Activated naive CD4-positive, alpha-beta T cell treated with anti-CD3 and anti-CD28 coated beads, Interleukin-2, amount 50 U/mL, for 24 hours (primary cell): Measurements from ENCODE around the gene CLEC16A.

Source experiments
- H3K27ac Mint-ChIP-seq: one replicate; pipeline ENCODE4 v1.8.0; 2021; ENCODE audit warnings: mild to moderate bottlenecking, mixed read lengths
- H3K27me3 Mint-ChIP-seq: one replicate; pipeline ENCODE4 v1.8.0; 2021; ENCODE audit warnings: mixed read lengths
- H3K36me3 Mint-ChIP-seq: one replicate; pipeline ENCODE4 v1.8.0; 2021; ENCODE audit warnings: mixed read lengths
- H3K4me1 Mint-ChIP-seq: one replicate; pipeline ENCODE4 v1.8.0; 2021; ENCODE audit warnings: mixed read lengths
- H3K4me3 Mint-ChIP-seq: one replicate; pipeline ENCODE4 v1.8.0; 2021; ENCODE audit warnings: mild to moderate bottlenecking, mixed read lengths
- H3K9me3 Mint-ChIP-seq: one replicate; pipeline ENCODE4 v1.8.0; 2021; ENCODE audit warnings: mixed read lengths

CLEC16A gene

DNA sequence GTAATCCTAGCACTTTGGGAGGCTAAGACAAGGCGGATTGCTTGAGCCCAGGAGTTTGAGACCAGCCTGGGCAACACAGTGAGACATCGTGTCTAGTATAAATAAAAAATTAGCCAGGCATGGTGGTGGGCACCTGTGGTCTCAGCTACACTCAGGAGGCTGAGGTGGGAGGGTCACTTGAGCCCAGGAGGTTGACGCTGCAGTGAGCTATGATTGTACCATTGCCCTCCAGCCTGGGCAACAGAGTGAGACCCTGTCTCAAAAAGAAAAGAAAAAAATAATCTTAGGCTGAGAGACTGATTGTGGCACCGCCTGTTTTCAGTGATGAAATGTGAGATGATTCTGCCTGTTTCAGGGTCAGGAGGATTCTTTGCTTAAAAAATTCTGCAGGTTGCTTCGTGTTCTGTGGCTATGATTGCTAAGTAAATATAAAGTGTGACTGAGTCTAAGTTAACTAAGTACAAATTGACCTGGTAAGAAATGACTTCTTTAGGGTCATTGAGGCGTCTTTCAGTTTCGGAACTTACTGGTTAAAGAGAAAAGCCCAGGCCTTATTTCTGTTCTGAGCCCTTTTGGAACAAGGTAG lies 183.3 kb downstream of the CLEC16A start:
- Mint-ChIP-seq H3K27me3 (no peaks in the 10 kb centered on the region), H3K36me3 (peaks cover 9% of the 10 kb centered on the region), H3K27ac (no peak overlapping the region), H3K4me1 (peaks cover 31% of the 10 kb centered on the region), H3K4me3 (no peak overlapping the region), H3K9me3 (no peaks in the 10 kb centered on the region)

DNA sequence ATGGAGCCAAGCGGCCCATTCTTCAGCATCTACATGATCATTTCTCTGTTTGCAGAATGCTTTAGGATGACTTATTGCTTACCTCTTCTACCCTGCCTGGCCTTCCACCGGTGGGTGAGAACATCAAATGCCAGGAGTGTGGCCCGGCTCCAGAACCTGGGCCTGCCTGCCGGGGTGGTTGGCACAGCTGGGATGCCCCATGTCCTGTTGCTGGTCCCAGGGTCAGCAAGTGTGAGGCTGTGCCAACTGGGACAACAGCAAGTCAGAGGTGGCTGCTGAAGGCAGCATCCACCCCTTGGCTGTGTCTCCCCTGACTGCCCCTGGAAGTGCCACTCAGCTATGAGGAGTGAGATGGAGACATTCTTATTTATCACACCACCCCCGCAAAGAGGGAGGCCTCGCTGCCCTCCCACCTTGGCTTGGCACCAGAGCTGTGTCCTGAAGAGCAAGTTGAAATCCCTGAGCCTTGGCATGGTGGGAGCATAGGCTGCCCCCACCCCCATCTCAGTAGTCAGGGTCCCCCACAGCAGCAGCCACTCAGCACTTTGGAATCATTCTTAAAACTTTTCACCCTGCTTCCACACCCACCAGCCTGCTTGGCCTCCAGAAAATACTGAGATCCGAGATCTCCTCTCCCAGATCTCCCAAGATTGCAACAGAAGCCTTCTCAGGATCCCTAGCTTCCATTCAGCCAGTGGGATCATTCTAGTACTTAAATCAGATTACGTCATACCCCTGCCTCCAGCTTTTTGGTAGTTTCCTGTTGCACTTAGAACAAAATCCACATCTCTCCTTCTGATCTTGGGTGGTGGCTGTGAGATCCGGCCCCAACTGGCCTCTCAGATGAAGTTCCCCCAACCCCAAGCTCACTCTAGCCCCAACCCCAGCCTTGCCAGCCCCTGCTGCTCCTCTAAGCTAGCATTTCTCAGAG lies 184.1 kb downstream of the CLEC16A start:
- Mint-ChIP-seq H3K27me3 (no peaks in the 10 kb centered on the region), H3K9me3 (no peaks in the 10 kb centered on the region), H3K27ac (peak overlapping the region; percentile 52), H3K4me1 (peaks cover 31% of the 10 kb centered on the region), H3K36me3 (peaks cover 9% of the 10 kb centered on the region), H3K4me3 (no peak overlapping the region)

DNA sequence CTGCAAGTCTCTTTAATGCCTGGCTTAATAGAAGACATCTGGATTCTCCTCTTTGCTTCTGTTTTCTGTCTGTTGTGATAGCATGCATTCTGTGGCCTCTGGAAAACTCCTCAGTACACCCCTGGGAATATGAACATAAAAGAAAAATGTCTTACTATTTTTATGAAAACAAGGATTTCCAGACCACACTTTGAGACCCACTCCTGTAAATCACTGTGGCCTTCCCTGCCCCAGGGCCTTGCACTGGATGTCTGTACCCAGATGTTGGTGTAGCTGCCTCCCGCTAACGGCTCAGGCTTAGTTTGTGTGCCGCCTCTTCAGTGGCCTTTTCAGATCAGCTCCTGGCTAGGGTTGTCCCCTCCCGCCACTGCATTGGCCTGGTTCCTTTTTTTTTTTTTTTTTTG lies 185.0 kb downstream of the CLEC16A start:
- Mint-ChIP-seq H3K27ac (no peak overlapping the region), H3K4me1 (peaks cover 31% of the 10 kb centered on the region)

DNA sequence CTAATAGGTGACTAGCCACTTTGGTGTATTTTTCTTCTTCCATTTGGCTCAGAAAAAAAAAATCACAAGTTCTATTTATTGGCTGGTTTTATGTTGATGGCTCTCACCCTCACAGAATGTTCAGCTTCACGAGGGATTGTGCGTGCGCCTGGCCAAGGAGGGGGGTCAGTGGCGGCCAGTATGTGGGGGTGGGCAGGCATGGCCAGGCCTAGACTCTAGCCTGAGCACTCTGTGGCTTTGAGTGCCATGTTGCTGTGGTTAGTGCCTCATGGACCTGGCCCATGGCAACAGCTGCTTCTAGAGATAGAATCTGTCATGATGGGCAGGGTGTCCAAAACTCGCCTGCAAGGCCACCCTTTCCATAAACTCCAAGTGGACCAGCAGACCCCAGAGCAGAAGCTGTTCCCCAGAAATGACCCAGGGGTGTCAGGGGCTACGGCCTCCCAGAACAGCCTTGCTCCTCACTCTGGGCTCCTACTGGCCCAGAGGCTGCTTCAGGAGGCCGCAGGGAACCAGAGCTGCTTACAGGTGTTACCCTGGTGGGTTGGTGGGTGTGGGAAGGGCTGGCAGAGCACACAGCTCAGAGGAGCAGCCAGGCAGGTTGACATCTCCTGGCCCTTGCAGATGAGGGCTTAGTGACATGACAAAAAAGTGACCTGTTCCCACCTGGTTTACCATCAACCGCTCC lies 186.8 kb downstream of the CLEC16A start:
- Mint-ChIP-seq H3K4me1 (peaks cover 37% of the 10 kb centered on the region), H3K9me3 (no peaks in the 10 kb centered on the region), H3K36me3 (peaks cover 12% of the 10 kb centered on the region), H3K27ac (no peak overlapping the region), H3K4me3 (no peak overlapping the region), H3K27me3 (no peaks in the 10 kb centered on the region)

More for the DNA sequence above, 185.0 kb downstream of the CLEC16A start:
- H3K36me3 Mint-ChIP-seq, result peaks cover 9% of the 10 kb centered on the region
- H3K27me3 Mint-ChIP-seq, result no peaks in the 10 kb centered on the region
- no peaks in the 10 kb centered on the region for H3K9me3 Mint-ChIP-seq
- H3K4me3 Mint-ChIP-seq, result no peak overlapping the region

DNA sequence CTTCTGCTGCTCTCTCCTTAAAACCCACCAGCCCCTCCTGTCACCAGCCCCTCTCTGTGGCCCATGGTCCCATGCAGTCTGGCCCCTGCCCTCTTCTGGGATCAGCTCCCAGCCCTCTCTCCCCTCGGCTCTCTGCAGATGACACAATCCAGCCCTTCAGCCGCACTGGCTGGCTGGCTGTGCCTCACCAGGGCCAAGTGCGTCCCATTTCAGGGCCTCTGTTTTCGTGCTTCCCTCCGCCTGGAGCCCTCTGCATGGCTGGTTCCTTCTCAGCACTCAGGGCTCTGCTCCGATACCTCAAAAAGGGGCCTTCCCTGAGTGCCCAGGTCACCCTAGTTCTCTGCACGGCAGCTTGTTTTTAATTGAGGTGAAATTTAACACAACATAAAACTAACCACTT lies 187.3 kb downstream of the CLEC16A start:
- Mint-ChIP-seq H3K4me3 (no peak overlapping the region), H3K9me3 (no peaks in the 10 kb centered on the region), H3K27ac (no peak overlapping the region), H3K36me3 (peaks cover 9% of the 10 kb centered on the region), H3K4me1 (peaks cover 35% of the 10 kb centered on the region), H3K27me3 (no peaks in the 10 kb centered on the region)

DNA sequence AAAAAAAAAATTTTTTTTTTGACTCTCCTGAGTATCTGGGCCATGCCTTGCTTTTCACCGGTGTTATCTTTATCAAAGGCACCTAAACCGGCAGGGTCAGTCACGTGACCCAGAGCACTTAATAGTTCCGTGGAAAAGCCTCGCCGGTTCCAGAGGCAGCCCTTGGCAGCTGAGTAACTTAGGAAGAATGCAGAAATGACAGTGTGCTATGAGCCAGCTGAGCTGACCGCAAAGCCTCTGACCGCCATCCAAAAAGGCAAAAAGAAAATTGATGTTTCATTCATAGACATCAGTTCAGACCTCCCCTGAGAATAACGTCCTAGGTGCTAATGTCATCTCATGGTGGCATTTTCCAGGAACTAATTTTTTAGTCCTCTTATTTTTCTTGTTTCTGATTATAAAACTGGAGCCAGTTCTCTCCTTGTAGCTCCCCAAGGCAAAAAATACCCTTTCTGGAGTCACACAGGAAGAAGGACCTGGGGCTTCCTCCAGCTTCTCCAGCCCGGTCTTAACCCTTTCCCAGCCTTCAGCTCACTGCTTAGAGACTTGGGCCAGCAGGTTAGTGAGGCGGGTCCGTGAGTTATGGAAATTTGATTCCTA lies 189.1 kb downstream of the CLEC16A start:
- H3K27me3 Mint-ChIP-seq, result no peaks in the 10 kb centered on the region
- no peaks in the 10 kb centered on the region for H3K9me3 Mint-ChIP-seq
- no peak overlapping the region for H3K4me3 Mint-ChIP-seq
- H3K36me3 Mint-ChIP-seq, result peaks cover 9% of the 10 kb centered on the region
- H3K4me1 Mint-ChIP-seq, result peaks cover 37% of the 10 kb centered on the region
- peak overlapping the region; percentile 8 for H3K27ac Mint-ChIP-seq

DNA sequence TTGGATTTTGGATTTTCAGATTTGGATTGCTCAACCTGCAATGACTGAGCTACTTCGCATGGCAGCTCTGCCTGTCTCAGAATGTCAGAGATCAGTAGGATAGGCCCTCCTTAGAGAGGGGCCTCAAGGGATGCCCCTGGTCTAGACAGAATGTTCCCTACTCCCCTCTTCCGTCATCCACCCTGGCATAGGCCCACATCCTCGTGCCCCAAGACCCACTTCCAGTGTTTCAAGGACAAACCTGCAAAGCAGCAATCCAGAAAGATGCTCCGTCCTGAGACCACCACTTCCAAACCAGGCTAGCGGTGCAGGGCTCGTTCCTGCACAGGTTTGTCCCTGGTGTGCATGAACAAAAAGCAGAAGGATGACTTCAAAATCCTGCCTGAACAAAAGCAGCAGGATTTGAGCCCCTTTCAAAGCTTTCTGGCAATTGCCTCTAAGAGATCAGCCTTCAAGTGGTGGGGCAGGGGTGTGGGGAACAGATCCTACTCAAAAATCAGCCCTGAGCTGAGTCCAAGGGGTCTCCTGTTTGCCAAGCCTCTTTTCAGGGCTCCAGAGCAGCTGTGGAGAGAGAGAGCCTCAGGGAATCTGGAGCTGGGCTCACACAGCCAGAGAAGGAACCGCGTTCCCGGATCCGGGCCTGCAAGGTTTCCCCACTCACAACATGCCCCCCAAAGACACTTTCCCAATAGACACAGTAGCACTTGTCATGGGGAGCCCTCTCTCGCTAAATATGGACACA lies 190.5 kb downstream of the CLEC16A start:
- Mint-ChIP-seq H3K27me3 (no peaks in the 10 kb centered on the region), H3K36me3 (peaks cover 9% of the 10 kb centered on the region), H3K4me1 (peaks cover 40% of the 10 kb centered on the region), H3K9me3 (no peaks in the 10 kb centered on the region), H3K27ac (no peak overlapping the region), H3K4me3 (no peak overlapping the region)

DNA sequence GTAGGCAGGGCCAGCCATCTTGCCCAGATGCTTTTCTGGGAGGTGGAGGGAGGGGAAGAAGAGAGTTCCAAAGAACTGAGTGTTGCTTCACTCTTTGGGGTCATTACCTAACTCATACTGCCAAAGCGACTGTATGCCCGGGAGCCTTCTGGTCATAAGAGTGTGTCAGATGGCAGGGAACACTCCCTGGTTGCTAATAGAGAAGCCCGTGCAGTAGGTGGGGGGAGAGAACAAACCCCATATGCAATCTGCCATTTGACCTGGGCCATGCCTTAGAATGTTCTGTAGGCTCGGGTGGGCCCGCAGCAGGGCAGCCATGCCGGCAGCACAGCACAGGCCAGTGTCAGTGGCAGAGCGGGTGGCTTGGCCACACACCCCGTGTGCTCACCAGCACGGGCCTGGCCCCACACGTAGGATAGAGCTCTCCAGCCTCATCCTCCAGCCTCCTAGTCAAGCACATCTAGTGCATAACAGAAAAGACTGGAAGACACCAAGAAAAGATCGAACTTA lies 191.2 kb downstream of the CLEC16A start:
- Mint-ChIP-seq H3K4me1 (peaks cover 46% of the 10 kb centered on the region), H3K27me3 (no peaks in the 10 kb centered on the region), H3K4me3 (no peak overlapping the region), H3K27ac (no peak overlapping the region), H3K36me3 (peaks cover 9% of the 10 kb centered on the region), H3K9me3 (no peaks in the 10 kb centered on the region)

DNA sequence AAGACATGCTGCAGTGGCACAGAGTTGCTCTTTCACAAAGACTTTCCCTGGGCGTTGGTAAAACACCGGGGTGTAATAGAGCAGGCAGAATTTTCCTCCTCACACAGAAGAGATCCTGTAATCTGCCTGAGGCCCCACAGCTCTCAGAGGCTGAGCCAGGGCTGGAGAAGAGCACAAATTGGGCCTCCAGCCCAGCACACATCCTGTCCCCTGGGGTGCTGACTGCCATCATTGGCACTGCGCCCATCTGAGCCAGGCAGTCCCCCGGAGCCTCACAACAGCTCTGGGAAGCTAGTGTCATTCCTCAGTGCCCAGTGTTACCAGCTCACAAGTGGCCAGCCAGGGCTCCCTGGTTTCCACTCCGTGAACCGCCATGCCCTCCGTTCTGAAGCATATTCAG lies 192.2 kb downstream of the CLEC16A start:
- Mint-ChIP-seq H3K36me3 (peaks cover 6% of the 10 kb centered on the region), H3K27me3 (no peaks in the 10 kb centered on the region), H3K4me3 (no peak overlapping the region), H3K9me3 (no peaks in the 10 kb centered on the region), H3K27ac (no peak overlapping the region), H3K4me1 (peaks cover 52% of the 10 kb centered on the region)

DNA sequence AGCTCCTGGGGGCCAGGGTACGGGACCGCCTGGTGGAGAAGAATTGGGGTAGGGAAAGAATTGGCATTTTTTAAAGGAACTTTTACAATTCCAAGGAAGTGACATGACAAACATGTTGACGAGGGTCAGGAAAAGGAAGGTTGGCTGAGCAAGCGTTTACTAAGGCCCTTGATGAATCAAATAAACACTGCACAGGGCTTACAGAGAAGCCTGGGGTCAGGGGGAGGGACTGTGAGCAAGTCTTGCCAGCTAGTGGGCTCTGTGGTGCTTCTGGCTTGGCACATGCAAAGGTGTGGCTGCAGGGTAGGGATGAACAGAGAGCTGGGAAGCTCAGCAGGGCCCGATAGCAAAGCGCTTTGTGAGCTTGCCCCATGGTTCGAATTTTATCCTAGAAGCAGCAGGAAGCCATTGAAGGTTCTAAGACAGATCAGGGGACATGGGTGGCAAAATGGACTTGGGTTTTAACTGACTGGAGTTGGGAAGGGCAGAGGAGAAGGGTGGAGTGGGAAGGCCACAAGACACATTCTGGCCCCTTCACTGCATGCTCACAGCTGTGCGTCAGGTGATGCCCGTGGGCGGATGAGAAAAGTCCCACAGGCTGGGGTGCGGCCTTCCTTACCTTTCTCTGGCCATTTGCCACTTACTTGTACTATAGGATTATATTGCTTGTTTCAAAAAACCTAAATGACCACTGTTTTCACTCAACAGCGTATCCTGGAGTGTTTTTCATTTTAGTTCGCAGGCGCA lies 193.8 kb downstream of the CLEC16A start:
- Mint-ChIP-seq H3K27me3 (no peaks in the 10 kb centered on the region), H3K9me3 (no peaks in the 10 kb centered on the region), H3K4me1 (peaks cover 43% of the 10 kb centered on the region), H3K27ac (peak overlapping the region; percentile 83), H3K36me3 (peaks cover 6% of the 10 kb centered on the region), H3K4me3 (no peak overlapping the region)

DNA sequence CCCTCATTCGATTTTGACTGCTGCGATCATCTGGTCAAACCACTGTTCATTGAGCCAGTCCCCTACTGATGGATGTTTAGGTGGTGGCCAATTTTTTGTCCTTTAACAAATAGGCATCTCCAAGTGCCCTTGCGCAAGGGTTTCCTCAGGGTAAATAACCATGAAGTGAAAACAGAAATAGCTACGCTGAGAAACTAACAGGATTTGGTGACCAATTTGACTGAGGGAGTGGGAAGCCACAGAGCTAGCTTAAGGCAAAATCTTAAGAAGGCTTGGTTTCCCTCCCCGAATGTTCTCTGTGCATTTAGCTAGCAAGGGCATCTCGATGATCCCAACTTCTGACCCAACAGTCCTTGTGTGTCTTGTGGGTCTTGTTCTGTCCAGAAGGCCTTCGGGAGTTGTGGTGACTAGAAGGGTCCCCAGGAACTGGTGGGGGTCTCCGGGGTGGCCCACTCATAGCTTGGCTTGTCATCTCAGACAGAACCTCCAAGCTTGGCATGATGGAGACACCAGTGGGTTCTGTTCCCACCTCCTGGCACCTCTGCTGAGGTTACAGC lies 194.5 kb downstream of the CLEC16A start:
- no peaks in the 10 kb centered on the region for H3K9me3 Mint-ChIP-seq
- no peak overlapping the region for H3K27ac Mint-ChIP-seq
- peaks cover 6% of the 10 kb centered on the region for H3K36me3 Mint-ChIP-seq
- no peak overlapping the region for H3K4me3 Mint-ChIP-seq
- peaks cover 43% of the 10 kb centered on the region for H3K4me1 Mint-ChIP-seq
- H3K27me3 Mint-ChIP-seq, result no peaks in the 10 kb centered on the region

DNA sequence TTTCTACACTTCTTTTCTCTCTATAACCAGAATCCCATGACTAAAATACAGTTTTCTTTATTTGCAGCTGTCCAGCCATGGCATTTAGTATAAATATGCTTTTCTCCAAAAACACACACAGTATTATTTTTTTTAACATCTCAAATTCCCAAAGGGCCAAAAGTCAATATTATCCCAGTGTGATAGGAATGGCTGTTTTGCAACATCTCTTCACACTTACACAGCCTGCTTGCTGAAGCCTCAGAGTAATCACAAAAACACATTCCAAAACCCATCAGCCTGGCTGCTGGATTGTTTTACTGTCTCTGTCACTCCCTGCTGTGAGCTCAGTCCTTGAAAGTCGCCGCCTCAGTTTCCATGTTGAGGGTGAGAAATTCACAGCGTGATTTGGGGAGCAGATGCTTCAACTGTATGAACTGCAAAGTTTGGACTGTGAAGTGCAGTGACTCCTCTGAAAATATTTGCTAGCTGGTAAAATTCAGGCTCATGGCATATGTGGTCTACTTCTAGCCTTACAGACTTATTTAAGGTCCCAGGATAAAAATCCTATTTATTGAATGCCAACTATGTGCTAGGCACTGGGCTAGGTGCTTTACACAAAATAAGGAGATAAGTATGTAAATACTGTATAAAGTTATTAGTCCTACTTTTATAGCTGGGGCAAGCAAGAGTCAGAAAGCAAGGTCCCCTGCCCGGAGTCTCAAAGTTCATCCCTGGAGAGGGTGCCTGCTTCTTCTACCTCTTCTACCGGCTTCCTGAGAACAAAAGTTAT lies 195.1 kb downstream of the CLEC16A start:
- peak overlapping the region; percentile 76 for H3K27ac Mint-ChIP-seq
- H3K9me3 Mint-ChIP-seq, result no peaks in the 10 kb centered on the region
- peak overlapping the region; percentile 72 for H3K4me3 Mint-ChIP-seq
- H3K4me1 Mint-ChIP-seq, result peaks cover 43% of the 10 kb centered on the region
- peaks cover 6% of the 10 kb centered on the region for H3K36me3 Mint-ChIP-seq
- H3K27me3 Mint-ChIP-seq, result no peaks in the 10 kb centered on the region

DNA sequence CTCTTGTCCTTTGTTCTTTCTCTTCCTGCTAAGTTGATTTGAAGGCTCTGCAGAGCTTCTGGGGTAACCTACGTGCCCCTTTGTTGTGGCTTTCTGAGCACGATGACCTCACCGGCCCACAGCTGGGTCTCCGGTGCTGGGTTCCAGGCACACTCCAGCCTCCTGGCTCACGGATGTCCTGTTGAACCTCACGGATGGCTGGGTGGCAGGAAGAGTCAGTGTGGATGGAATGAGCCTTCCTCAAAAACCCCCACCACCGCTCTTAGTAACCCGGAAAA lies 195.7 kb downstream of the CLEC16A start:
- H3K27me3 Mint-ChIP-seq, result no peaks in the 10 kb centered on the region
- H3K36me3 Mint-ChIP-seq, result peaks cover 6% of the 10 kb centered on the region
- peaks cover 43% of the 10 kb centered on the region for H3K4me1 Mint-ChIP-seq
- peak overlapping the region; percentile 76 for H3K27ac Mint-ChIP-seq
- H3K9me3 Mint-ChIP-seq, result no peaks in the 10 kb centered on the region
- H3K4me3 Mint-ChIP-seq, result peak overlapping the region; percentile 72

DNA sequence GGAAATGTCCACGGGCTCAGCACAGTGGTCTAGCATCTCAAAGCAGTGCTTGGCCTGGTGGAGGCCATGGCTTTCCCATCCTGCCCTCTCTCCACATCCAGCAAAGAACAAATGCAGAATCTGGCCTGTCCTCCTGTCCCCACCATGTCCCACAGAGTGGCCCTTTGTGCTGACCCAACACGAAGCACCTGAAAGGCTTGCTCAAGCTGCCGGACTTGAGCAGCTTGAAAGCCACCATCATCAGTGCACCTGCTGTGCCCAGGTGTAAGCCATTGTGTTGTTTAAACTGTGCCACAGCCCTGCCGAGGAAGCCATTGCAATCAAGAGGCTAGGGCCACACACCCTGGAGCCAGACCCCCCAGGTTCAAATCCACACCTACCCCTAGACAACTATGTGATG lies 196.1 kb downstream of the CLEC16A start:
- H3K27me3 Mint-ChIP-seq, result no peaks in the 10 kb centered on the region
- peak overlapping the region; percentile 46 for H3K27ac Mint-ChIP-seq
- peaks cover 43% of the 10 kb centered on the region for H3K4me1 Mint-ChIP-seq
- H3K4me3 Mint-ChIP-seq, result peak overlapping the region; percentile 72
- H3K36me3 Mint-ChIP-seq, result peaks cover 6% of the 10 kb centered on the region
- H3K9me3 Mint-ChIP-seq, result no peaks in the 10 kb centered on the region
